GM12872 (cell line): Measurements from ENCODE around the gene RAB34.
A peak's percentile ranks its signal among the peaks of the same experiment; 100 is the strongest.

ENCODE experiments used
- CTCF ChIP-seq: IDR thresholded peaks from 3 replicates; pipeline ENCODE4 v1.5.1; 2011; ENCODE audit warnings: low read depth, mild to moderate bottlenecking, low read length, moderate library complexity; ENCODE audit not compliant: insufficient read depth

Gene RAB34

GRCh38 chr17:28717578-28718332 is at the start of gene RAB34:
Gene RAB34, minus strand, starts transcription at chr17:28717868. Its CDS starts 602 bp downstream, at chr17:28717266.
- TF ChIP-seq CTCF, result peak; percentile 14; the same call in 1 of the 3 replicates

- no peak for TF ChIP-seq CTCF
Observed at GRCh38 chr17:28765038-28765437, 47.4 kb upstream of the RAB34 start.

- peak; percentile 80 for TF ChIP-seq CTCF
Observed at GRCh38 chr17:28763804-28764266, 46.2 kb upstream of the RAB34 start.

GRCh38 chr17:28763137-28763799 is 45.6 kb upstream of the RAB34 start:
- no peak for TF ChIP-seq CTCF

GRCh38 chr17:28760601-28761562 is 43.2 kb upstream of the RAB34 start:
- no peak for TF ChIP-seq CTCF

GRCh38 chr17:28759256-28759865 is 41.7 kb upstream of the RAB34 start:
- TF ChIP-seq CTCF, result no peak
